Measurements from ENCODE around the gene PTGDR2. TPM values are rescaled to one million over a fixed set of nuclear protein-coding genes. Genes with fewer than 3 reads are reported as not detected.
"Not testable (repeated sequence)": the region's sequence is repeated elsewhere in the genome, so short reads cannot be mapped to it uniquely, and the experiment has no call there.

PTGDR2 gene
- total RNA-seq, 1 donor from 2014 or later: 0.19 TPM

DNA sequence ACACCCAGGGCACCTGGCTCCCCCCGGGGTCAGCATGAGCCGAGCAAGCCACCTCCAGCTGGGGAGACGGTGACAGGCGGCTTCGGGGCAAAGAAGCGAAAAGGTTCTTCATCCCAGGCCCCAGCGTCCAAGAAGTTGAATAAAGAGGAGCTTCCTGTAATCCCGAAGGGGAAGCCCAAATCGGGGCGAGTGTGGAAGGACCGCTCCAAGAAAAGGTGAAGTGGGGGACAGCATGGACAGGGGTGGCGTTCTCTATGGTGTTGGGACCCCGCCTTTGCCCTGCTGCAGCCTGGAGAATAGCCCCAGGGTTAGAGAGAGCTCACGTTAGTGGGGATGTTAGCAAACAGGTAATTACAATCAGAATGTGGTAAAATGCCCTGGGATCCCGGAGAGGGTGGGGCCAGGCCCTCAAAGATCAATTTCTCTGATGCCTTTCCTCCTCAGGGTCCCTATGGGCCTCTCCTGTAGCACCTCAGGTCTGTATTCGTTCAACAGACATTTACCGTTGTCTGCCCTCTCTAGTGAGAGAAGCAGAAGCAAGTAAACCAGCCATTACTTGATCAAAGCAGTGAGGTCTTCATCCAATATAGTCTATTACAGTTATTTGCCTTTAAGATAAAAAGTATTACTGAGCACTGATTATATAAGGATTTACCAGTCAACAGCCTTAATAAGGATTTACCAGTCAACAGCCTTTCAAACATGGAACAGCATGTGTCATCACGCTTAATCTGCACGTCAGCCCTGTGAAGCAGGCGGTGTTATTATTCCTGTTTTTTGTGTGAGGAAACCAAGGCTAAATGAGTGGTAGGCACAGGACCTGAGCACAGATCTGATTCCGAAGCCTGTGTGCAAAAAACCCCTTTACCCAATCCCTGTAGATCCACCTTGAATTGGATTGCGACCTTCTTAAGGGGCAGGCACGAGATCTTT, 12.8 kb downstream of the PTGDR2 start:
- DNase-seq (ENCODE audit: low spot score): no peak

DNA sequence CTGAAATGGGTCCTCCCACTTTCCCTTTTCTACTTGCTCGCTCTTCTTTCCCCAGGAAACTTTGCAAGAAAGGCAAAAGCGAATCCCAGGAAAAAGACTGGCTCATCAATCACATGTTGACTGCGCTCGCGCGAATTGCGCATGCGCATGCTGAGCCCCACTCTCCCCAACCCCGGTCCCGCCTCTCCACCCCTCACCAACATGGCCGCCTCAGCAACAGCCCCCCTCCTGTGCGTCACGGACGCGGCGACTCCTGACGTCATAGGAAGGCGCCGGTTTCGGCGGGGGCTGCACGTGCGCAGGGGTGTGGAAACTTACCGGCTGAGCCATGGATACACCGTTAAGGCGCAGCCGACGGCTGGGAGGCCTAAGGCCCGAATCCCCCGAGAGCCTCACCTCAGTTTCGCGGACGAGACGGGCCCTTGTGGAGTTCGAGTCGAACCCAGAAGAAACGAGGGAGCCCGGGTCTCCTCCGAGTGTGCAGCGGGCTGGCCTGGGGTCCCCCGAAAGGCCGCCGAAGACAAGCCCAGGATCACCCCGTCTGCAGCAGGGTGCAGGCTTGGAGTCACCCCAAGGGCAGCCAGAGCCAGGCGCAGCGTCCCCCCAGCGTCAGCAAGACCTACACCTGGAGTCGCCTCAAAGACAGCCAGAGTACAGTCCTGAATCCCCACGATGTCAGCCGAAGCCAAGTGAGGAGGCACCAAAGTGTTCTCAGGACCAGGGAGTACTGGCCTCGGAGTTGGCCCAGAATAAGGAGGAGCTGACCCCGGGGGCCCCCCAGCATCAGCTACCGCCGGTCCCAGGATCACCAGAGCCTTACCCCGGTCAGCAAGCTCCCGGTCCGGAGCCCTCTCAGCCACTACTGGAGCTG, 13.7 kb downstream of the PTGDR2 start, which contains the start of gene CCDC86:
Gene CCDC86 (plus strand): TSS at position 317 of the 871 bp plus-strand sequence. CDS start 12 bp downstream, at position 329.
- peak; percentile 99 for DNase-seq (ENCODE audit: low spot score)

DNA sequence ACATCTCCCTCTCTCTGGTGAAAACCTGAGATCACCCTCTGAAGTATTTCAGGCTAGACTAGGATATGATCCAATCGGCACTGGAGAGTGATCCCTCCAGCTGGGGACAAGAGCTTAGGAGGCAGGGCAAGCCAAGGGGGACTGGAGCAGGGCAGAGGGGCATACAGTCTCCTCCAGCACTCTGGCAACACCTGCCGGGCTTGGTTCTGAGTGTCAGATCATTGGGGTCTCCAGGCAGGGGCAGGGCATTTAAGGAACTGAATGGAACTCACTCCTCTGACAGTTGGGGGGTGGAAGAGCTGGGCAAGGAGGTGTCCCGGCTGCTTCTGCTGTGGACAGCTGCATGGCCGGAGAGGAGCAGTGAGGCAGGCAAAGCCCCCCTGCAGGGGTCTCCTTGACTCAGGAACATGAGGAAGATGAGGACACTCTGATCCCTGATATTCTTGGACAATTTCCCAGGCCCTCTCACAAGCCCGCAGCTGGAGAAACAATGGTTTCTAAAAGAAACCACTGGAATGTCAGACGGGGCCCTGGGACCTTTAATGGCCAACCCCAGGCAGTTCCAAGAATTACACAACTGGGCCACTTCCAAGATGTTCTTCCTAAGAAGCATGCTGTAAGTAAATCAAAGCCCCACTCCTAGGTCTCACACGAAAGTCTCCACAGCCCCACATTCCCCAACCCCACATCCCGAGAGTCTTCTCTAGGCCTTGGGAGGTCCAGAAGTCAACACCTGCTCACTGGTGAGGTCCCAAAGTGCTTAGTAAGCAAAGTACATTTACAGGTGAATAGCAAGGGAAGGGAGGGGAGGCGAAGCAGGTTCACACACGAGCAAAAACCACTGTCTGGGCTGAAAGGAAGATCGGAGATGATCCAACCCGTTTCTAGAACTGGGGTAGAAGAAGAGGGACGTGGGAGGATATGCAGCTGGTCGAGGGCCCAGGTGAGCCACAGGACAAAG, 15.0 kb downstream of the PTGDR2 start:
- no peak for DNase-seq (ENCODE audit: low spot score)

DNA sequence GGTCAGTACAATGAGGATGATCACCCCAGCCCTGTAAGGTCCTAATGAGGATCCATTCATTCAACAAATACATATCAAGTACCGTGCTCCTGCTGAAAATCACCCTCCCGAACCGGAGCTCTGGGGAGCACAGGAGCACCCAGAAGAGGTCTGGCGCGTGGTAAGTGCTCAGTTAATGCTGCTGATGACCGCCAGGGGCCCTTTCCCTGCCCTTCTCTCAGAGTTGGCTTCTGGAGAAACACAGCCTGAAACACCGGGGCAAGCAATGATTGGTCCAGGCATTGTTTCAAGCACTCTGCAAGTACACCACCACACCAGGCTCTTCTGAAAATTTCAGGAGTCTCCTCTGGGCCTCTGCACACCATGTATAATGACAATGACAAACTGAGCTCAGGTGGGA, 17.6 kb downstream of the PTGDR2 start:
- no peak for DNase-seq (ENCODE audit: low spot score)

DNA sequence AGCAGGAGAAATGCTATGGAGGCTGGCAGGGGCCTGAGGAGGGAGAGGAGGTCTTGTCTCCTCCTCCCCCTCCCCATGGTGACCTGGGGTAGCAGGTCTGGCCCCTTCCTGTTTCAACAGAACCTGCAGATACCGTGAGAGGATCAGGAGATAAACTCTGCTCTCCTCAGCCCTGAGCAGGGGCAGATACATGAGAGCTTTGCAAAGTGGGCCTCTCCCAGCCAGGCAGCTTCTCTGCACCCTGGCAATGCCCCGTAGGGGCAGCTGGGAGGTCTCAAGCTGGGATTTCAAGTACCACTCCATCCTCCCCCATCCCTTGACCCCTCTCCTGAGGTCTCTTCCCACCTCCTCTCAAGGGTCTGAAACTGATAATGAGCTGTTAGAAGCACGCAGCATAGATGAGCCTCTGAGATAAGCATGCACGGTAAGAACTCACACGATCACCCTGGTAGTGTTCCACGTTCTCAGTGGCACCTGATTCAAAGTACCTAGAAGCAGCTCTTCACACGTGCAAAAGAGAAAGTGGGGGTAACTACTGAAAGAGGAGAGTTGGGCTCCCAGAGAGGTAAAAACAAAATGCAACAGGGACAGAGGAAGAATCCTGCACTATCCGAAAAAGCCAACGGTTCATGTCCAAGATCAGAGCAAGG, 18.8 kb downstream of the PTGDR2 start:
- no peak for DNase-seq (ENCODE audit: low spot score)

DNA sequence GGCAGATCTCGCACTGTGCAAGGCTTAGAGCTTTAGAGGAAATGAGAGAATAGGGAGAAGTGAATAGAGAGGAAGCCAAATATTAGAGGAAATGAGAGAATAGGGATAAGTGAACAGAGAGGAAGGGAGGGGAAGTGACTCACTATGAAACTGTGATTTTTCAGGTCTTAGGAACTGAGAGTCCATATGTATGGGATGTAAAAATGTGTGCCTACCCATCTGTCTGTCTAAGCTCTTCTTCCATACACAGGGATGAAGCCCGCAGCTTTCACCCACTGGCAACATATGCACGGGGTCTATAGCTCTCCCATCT, 20.3 kb downstream of the PTGDR2 start:
- no peak for DNase-seq (ENCODE audit: low spot score)

DNA sequence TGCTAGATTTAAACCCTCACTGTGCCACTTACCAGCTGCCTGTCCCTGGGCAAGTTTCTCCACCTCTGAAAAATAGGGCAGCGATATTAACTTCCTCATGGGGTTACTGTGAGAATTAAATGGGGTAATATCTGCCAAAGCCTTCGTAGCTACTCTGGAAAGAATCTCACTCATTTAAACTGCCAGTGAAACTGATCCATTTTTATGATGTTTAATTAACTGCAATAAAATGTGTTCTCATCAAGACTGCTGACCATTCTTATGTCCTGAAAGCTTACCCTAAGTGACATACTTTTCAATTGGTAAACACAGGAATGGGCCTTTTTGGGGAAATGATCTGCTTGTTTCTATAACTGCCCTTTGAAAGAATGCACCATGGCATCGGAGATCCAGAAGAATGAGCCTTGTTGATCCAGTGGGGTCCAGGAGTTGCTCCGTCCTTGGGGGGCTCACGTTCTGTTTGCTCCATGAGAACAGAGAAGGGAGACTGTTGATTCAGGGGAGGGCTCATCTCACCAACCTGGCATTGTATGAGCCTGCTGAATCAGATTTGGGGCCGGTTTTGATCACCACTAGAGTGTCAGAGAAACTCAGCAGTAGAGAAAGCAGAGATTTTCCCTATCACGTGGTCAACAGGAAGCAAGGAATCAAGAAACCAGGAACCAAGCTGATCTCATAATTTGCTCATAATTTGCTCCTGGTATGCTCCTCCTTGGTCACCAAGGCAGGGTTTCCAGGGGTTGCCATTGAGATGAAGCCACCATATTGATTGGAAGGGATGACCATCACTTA, 20.8 kb downstream of the PTGDR2 start:
- DNase-seq (ENCODE audit: low spot score): no peak

DNA sequence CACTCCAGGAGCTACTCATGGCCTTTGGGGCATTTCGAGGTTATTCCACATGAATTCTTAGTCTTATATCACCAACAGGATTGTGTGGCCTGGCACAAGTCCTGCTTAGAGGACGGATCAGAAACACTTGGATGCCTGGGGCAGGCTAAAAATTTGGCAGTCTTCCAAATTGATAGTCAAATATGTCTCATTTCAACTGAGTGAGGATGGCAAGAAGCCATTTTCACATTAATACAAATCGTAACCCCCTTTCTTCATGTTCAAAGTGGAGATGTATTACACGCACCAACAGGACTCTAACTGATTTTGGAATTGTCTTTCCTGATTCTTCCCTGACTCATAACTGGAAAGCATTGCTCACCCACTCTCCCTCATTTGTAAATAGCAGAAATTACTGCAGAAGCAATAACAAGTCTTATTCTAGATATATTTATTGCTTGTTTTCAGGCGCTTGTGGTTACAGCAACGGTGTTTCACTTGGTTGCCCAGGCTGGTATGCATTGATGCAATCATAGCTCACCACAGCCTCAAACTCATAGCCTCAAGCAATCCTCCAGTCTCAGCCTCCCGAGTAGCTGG, 24.2 kb downstream of the PTGDR2 start:
- no peak for DNase-seq (ENCODE audit: low spot score)

DNA sequence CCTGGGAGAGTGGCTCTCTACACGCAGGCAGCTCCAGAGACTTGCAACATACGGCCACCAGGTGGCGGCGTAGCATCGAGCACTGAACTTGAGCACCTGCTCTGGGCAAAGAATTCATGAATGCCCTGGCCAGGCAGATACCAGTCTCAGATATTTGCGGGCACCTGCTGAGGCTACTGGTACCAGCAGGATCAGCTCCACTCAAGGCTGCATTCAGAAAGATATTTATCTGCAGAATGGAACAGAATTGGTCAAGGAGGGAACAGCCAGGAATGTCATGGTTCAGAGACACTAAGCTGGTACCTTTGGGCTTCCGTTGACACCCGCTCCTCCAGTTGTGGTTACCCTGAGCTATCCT, 24.6 kb downstream of the PTGDR2 start:
- DNase-seq (ENCODE audit: low spot score): no peak

DNA sequence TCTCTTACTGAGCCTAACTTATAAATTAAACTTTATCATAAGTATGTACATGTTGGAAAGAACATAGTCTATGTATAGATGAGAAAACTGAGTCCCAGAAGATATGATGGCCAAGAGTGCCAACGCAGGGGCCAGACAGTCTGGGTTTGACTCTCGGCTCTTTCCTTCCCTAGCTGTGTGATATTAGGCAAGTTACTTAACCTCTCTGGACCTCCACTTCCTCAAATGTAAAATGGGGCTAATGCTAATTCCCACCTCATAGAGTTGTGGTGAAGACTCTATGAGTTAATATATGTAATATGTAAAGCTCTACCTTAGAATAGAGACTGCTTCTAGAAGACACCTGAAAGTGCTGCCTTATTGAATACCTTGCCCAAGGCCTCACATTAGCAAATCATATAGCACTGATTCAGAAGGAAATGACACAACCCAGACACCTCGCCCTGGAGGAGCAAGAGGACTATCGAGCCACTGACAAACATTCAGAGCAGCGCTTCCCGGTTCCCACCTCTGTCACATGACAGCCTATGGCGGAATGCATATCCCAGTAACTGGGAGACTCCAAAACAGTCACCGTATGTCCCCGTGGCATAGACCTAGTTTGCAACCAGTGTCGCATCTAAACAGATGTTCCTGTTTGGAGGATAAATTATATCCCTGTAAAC, 25.1 kb downstream of the PTGDR2 start:
- no peak for DNase-seq (ENCODE audit: low spot score)

DNA sequence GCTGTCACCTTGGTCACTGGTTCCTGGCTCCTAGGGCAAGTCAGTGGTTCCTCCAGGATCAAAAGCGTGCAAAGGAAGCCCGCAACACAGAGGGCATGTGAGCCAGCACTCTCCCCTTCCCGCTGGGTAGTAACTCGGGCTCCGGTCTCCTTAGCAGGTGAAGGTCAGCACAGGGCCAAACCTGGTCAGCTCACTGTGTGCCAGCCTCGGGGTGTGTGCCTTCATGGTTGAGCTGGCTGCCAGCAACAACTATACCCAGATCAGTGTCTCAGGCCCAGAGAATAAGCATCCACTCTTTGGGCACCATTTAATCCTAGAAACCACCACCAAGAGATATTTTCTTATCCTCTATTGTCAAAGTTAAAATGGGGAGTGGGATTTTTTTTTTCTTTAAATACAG, 30.0 kb downstream of the PTGDR2 start:
- DNase-seq (ENCODE audit: low spot score): no peak

DNA sequence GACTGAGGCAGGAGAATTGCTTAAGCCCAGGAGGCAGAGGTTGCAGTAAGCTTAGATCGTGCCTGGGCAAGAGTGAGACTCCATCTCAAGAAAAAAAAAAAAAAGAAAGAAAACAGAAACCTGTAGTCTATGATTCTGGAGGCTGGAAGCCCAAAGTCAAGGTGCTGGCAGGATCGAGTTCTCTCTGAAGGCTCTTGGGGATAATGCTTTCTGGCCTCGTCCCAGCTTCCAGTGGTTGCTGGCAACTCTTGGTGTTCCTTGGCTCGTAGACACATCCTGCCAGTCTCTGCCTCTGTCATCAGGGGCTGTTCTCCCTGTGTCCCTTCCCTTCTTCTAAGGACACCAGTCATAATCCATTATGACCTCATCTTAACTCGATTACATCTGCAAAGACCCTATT, 30.6 kb downstream of the PTGDR2 start:
- DNase-seq (ENCODE audit: low spot score): no peak

DNA sequence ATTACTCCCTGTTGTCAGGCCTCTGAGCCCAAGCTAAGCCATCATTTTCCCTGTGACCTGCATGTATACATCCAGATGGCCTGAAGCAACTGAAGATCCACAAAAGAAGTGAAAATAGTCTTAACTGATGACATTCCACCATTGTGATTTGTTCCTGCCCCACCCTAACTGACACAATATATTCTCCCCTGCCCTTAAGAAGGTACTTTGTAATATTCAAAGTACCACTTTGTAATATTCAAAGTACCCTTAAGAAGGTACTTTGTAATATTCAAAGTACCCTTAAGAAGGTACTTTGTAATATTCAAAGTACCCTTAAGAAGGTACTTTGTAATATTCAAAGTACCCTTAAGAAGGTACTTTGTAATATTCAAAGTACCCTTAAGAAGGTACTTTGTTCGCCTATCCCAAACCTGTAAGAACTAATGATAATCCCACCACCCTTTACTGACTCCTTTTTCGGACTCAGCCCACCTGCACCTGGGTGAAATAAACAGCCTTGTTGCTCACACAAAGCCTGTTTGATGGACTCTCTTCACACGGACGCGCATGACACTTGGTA, 31.9 kb downstream of the PTGDR2 start:
- DNase-seq (ENCODE audit: low spot score): not testable (repeated sequence)

DNA sequence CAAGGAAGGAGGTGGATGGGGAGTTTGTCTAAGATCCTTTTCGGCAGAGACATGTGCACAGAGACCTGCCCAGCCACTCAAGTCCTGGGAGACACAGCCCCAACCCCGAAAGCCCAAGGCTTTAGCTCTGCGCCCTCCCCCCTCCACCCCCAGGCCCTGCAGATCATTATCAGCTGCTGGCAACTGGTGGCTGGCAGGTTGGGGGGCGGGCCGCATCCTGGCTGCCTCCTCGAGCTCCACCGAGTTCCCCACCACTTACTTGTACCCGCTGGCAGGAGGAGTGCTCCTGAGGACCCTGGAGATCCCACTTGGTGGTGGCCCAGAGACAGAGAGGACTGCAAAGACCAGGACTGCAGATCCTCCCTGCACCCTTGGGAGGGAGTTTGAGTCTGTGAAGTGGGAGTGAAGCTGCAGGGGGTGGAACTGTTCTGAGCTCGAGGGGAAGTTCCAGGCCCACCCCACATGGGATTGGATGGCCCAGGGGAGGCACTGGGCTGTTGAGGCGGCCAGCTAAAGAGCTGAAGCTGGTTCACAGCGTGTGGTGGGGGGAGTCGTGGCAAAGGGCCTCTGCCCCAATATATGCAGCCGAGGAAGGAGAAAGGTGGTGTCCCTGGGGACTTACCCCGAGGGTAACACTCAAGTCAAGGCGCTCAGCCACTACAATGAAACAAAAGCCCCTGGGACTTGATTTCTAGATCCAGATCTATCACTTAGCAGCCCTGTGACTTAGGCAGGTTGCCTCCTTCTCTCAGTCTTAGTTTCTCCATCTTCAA, 33.7 kb downstream of the PTGDR2 start:
- no peak for DNase-seq (ENCODE audit: low spot score)

DNA sequence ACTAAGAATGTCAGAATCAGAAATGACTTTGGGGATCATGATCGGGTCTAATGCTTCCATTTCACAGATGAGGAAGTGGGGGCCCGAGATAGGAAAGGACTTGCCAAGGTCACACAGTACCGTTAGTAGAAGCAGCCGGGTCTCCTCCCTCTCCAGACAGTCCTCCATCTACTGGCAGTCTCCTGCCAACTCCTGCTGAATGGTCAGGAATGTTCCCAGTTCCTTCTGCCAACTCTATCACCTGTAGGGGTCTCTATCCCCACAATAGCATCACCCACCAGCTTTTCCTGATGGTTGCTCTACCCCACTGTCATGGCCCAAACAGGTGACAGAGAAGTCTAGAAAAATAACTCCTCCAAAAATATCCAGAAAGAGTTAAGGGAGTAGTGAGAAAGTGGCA, 37.7 kb downstream of the PTGDR2 start:
- no peak for DNase-seq (ENCODE audit: low spot score)

DNA sequence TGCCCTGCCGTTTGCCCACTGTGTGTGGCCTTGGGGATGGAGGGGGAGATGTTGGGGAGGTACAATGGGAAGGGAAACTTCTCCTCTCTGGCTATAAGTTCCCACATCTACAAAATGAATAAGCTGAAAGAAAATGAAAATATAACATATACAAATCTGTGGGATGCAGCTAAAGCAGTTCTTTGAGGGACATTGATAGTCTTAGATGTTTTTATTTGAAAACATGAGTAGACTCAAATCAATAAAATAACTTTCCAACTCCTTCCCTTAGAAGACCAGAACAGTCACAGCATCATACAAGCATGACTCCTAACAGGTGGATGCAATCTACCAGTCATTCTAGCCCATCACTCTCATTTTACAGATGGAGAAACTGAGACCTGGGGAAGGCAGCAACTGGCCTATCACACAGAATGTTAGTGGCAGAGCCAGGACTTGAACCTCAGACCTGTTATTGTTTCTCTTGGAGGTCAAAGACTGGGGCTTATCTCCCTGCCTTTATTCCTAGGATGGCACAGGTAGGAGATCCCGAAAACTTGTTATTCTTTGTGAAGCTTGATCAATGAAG, 39.1 kb downstream of the PTGDR2 start:
- DNase-seq (ENCODE audit: low spot score): no peak

DNA sequence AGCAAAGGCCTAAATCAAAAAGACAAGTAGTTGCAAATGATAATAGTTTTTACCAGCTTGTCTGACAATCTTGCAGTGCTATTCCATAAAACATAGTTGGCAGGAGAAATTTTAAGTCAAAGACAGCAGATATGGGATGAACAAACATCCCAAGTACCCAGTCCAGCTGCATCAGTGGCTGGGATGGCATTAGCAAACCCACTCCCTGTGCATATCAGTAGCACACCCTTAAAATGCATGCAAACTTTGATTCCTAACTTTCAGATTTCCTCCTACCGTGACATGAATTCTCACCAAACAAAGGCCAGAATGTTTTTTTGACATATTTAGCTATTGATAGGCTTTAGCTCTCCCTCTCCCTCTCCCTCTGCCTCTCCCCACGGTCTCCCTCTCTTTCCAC, 41.6 kb downstream of the PTGDR2 start:
- no peak for DNase-seq (ENCODE audit: low spot score)
